Peyer's patch (tissue), 4 donors: ENCODE measurements around the gene DOLPP1. TPM values are rescaled to one million over a fixed set of nuclear protein-coding genes. Genes with fewer than 3 reads are reported as not detected.
"Not testable (repeated sequence)": the region's sequence is repeated elsewhere in the genome, so short reads cannot be mapped to it uniquely, and the experiment has no call there.

Experiments
- DNase-seq, 3 donors: peaks; one replicate each; pipeline ENCODE4 v3.0.0-alpha.2; 2017 to 2019
- H3K27ac ChIP-seq, 4 donors: fragments of 200-600 bp; sonication (generic); one replicate each; pipeline ENCODE4 v1.5.1; 2016 to 2019
- H3K27me3 ChIP-seq, 2 donors: fragments of 200-600 bp; sonication (generic); one replicate each; pipeline ENCODE4 v1.5.1; 2019
- H3K36me3 ChIP-seq, 3 donors: fragments of 200-600 bp; sonication (generic); one replicate each; pipeline ENCODE4 v1.5.1; 2016 to 2019
- H3K4me1 ChIP-seq, 4 donors: fragments of 200-600 bp; sonication (generic); one replicate each; pipeline ENCODE4 v1.5.1; 2016 to 2019
- H3K4me3 ChIP-seq, 4 donors: fragments of 200-600 bp; sonication (generic); 1 replicate in 3 of 4; 2 replicates in 1 of 4; pipeline ENCODE4 v1.5.1; 2016 to 2019; ENCODE audit warnings: mild to moderate bottlenecking in 1 of 4
- H3K9me3 ChIP-seq, 4 donors: fragments of 200-600 bp; sonication (generic); one replicate each; pipeline ENCODE4 v1.5.1; 2016 to 2019; ENCODE audit warnings: mild to moderate bottlenecking in 1 of 4
- CTCF ChIP-seq, 6 experiments: fragments of 450-650 bp in 4 of 6; fragments of 200-600 bp in 2 of 6; sonication (generic) in 1 of 6; IDR thresholded peaks; one replicate each; pipeline ENCODE4 v1.5.1; 2017 to 2019; ENCODE audit warnings: antibody characterized with exemption in 6 of 6, mild to moderate bottlenecking in 3 of 6, moderate library complexity in 1 of 6
- POLR2A ChIP-seq, 2 donors: fragments of 450-650 bp; IDR thresholded peaks; one replicate each; pipeline ENCODE4 v1.5.1; 2017; ENCODE audit warnings: antibody characterized with exemption in 2 of 2, mild to moderate bottlenecking in 2 of 2, moderate library complexity in 2 of 2
- total RNA-seq, 4 donors: library from RNA; depleted of rRNA; stranded (reverse); fragments of >200 nt; gene quantifications; one replicate each; pipeline ENCODE4 v1.1.0, GENCODE V29; 2016

Gene DOLPP1
- total RNA-seq, 4 donors from 2014 or later = 37.6 to 53.9 (median 46.1) TPM; not detected in 1

- Histone ChIP-seq H3K9me3 (no peaks in the 10 kb centered on the region), H3K27me3 (no peaks in the 10 kb centered on the region), H3K4me3 (peak overlapping the region; percentile 70 to 99 (median 90)), H3K4me1 (peaks cover 0 to 40% (median 9%) of the 10 kb centered on the region in 4 donors), H3K27ac (peak overlapping the region in 2 of 4 donors; percentile 97 to 99), H3K36me3 (peaks cover 0 to 24% (median 0%) of the 10 kb centered on the region in 3 donors)
- TF ChIP-seq POLR2A (IDR thresholded peaks at IDR 0.05) (no peak), CTCF (IDR thresholded peaks at IDR 0.05) (peak in 1 of 6 experiments; percentile 24)
- peak in 1 of 3 donors; percentile 71 for DNase-seq
These were observed 28.6 kb downstream of the DOLPP1 start for GRCh38 chr9:129109537-129109903.

GRCh38 chr9:129109952-129110739 is 29.2 kb downstream of the DOLPP1 start:
- H3K27me3 ChIP-seq = no peaks in the 10 kb centered on the region
- peak overlapping the region; percentile 70 to 99 (median 90) for H3K4me3 ChIP-seq
- H3K27ac ChIP-seq = peak overlapping the region; percentile 91 to 99 (median 94)
- peak in 2 of 6 experiments; percentile 11 to 12 for TF ChIP-seq CTCF (IDR thresholded peaks at IDR 0.05)
- TF ChIP-seq POLR2A (IDR thresholded peaks at IDR 0.05) = peak; percentile 32 to 60
- H3K36me3 ChIP-seq = peaks cover 0 to 24% (median 0%) of the 10 kb centered on the region in 3 donors
- H3K4me1 ChIP-seq = peaks cover 0 to 46% (median 9%) of the 10 kb centered on the region in 4 donors
- peak in 1 of 3 donors; percentile 60 for DNase-seq
- H3K9me3 ChIP-seq = no peaks in the 10 kb centered on the region

- H3K36me3 ChIP-seq = peaks cover 0 to 20% (median 0%) of the 10 kb centered on the region in 3 donors
- TF ChIP-seq POLR2A (IDR thresholded peaks at IDR 0.05) (peak; percentile 90 to 99), CTCF (IDR thresholded peaks at IDR 0.05) (no peak)
- peak; percentile 98 to 99 (median 99) for DNase-seq
- no peaks in the 10 kb centered on the region for H3K27me3 ChIP-seq
- H3K27ac ChIP-seq = peak within 1 kb of the TSS; percentile 91 to 99 (median 94)
- H3K4me1 ChIP-seq = peaks cover 0 to 46% (median 9%) of the 10 kb centered on the region in 4 donors
- H3K9me3 ChIP-seq = no peaks in the 10 kb centered on the region
- peak within 1 kb of the TSS; percentile 70 to 99 (median 90) for H3K4me3 ChIP-seq
These were observed 30.0 kb downstream of the DOLPP1 start, which contains the start of the genes CRAT and PTPA for GRCh38 chr9:129110740-129111527. Gene CRAT (minus strand): TSS chr9:129110793. CDS start chr9:129110509, 284 bp downstream. Gene PTPA (plus strand): TSS chr9:129111415. CDS start chr9:129111601, 186 bp downstream.

GRCh38 chr9:129111528-129112151 is 30.7 kb downstream of the DOLPP1 start:
- Histone ChIP-seq H3K4me3 (peak overlapping the region; percentile 70 to 99 (median 90)), H3K27me3 (no peaks in the 10 kb centered on the region), H3K4me1 (peaks cover 0 to 46% (median 9%) of the 10 kb centered on the region in 4 donors), H3K27ac (peak overlapping the region; percentile 91 to 99 (median 94)), H3K9me3 (no peaks in the 10 kb centered on the region), H3K36me3 (peaks cover 0 to 13% (median 0%) of the 10 kb centered on the region in 3 donors)
- DNase-seq = peak in 2 of 3 donors; percentile 23 to 59
- no peak for TF ChIP-seq POLR2A (IDR thresholded peaks at IDR 0.05)
- TF ChIP-seq CTCF (IDR thresholded peaks at IDR 0.05) = no peak

GRCh38 chr9:129112526-129112925 is 31.6 kb downstream of the DOLPP1 start:
- Histone ChIP-seq H3K4me3 (peak overlapping the region in 2 of 4 donors; percentile 91 to 99), H3K4me1 (peaks cover 0 to 46% (median 9%) of the 10 kb centered on the region in 4 donors)
- H3K27me3 ChIP-seq, DNase-seq, H3K9me3 ChIP-seq, H3K27ac ChIP-seq, H3K36me3 ChIP-seq: not testable (repeated sequence)
